Cardiac fibroblast (primary cell): ENCODE results near the gene SLC10A1.
"Not testable (repeated sequence)": the region's sequence is repeated elsewhere in the genome, so short reads cannot be mapped to it uniquely, and the experiment has no call there.

Experiments used
- DNase-seq, 2 donors: peaks; one replicate each; pipeline versions ENCODE4 v3.0.0 to v3.0.0-alpha.2; 2010; ENCODE audit warnings: low read depth in 2 of 2
- H3K4me3 ChIP-seq, 2 donors: replicated peaks in 1 of 2; 1 replicate in 1 of 2; 2 replicates in 1 of 2; pipeline ENCODE4 v1.5.1; 2011; ENCODE audit warnings: low read depth in 2 of 2, low read length in 2 of 2, mild to moderate bottlenecking in 2 of 2, moderate library complexity in 1 of 2
- TF ChIP-seq, protein P1 (sequence below): IDR thresholded peaks from one replicate; pipeline ENCODE4 v1.5.1; 2011; ENCODE audit warnings: low read depth, mild to moderate bottlenecking, low read length, inconsistent platforms

Gene SLC10A1

DNA sequence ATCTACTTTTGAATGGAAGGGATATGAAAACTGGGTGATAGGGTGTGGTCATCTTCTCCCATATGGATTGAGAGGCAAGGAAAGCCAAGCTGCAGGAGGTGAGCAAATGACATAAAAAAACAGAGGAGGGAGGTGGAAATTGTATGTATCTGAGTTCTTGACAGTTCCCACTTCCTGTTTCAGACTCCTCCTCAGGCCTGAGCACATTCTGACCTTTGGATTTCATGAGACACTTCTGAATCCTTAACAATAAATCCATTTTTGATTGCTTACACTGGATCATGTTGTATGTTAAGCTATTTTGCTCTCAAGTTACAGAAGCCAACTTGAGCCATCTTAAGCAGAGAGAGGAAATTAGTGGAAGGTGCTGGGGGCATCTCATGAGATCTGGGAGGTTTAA, 41.7 kb downstream of the SLC10A1 start:
- TF ChIP-seq, protein P1, sequence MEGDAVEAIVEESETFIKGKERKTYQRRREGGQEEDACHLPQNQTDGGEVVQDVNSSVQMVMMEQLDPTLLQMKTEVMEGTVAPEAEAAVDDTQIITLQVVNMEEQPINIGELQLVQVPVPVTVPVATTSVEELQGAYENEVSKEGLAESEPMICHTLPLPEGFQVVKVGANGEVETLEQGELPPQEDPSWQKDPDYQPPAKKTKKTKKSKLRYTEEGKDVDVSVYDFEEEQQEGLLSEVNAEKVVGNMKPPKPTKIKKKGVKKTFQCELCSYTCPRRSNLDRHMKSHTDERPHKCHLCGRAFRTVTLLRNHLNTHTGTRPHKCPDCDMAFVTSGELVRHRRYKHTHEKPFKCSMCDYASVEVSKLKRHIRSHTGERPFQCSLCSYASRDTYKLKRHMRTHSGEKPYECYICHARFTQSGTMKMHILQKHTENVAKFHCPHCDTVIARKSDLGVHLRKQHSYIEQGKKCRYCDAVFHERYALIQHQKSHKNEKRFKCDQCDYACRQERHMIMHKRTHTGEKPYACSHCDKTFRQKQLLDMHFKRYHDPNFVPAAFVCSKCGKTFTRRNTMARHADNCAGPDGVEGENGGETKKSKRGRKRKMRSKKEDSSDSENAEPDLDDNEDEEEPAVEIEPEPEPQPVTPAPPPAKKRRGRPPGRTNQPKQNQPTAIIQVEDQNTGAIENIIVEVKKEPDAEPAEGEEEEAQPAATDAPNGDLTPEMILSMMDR = no peak
- H3K4me3 ChIP-seq = no peak overlapping the region
- DNase-seq = no peak

DNA sequence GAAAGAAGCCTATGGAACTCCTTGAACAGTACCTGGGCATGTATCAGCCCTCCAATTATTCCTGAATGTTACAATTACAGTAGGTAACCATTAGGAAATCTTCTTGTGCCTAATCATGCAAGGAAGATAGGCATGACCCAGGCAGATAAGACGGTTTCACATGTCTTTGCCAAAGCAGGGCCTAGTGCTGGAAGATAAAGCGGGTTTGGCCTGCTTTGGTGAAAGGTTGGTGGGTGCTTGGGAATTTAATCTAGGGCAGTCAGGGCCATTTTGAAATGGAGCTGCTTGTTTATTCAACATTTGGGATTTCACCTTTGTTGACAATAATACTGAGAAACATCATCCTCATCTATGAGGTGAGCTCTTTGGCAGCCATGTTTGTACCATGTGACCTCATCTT, 42.6 kb downstream of the SLC10A1 start:
- no peak for DNase-seq
- TF ChIP-seq, protein P1 = no peak
- no peak overlapping the region for H3K4me3 ChIP-seq

DNA sequence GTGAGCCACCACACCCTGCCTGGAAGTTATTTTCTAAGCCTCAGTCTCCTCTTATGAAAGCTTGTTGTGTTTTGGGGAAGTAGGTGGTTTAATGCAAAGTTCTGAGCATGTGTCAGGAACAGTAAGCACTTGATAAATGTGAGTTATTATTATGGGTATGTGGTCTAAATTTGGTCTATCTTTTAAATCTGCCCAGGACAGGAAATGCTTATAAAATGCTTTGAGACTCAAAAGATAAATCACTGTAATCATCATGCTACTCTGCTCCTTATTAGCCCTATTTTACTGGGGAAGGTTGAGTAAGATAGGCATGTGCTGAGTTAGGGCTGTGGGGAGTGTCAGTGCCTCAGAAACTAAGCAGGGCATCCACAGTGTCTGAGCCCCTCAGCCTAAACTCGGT, 43.2 kb downstream of the SLC10A1 start:
- H3K4me3 ChIP-seq = no peak overlapping the region
- TF ChIP-seq, protein P1 = no peak
- DNase-seq = no peak

DNA sequence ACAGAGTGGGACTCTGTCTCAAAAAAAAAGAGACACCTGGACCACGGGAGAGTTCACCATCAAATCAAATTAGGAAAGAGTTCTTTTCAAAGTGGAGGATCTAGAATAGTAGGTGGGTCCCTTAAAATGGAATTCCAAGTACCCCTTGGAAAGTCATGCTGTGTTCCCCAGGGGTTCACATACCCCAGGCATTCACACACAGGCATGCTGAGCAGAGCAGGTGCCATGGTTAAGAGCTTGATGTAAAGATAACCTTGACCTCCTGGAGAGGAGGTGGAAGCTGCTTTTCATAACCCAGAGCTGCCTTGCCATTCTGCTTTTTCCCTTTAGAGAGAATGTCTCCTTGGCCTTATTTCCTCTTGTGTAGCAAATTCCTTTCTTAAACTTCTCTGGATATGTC, 44.3 kb downstream of the SLC10A1 start:
- H3K4me3 ChIP-seq = no peak overlapping the region
- TF ChIP-seq, protein P1 = no peak
- no peak for DNase-seq

DNA sequence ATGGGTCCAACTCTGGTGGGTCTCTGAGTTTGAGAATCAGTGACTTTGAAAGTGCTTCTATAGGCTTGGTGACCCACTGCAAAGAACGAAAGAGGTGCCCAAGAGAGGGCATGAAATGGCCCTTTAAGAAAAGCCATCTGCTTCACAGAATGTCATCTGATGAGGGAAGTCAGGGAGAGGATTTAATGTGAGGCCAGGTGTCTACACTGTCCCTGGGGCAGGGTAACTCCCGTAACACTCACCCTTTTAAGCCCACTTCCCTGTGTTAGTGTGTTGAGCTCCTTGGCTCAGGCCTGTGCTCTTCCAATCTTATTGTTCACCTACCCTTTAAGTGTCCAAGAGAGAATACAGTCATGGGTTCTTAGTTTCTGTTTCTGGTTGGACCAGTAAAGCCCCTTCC, 46.5 kb downstream of the SLC10A1 start:
- TF ChIP-seq, protein P1 = no peak
- DNase-seq = no peak
- H3K4me3 ChIP-seq = no peak overlapping the region

DNA sequence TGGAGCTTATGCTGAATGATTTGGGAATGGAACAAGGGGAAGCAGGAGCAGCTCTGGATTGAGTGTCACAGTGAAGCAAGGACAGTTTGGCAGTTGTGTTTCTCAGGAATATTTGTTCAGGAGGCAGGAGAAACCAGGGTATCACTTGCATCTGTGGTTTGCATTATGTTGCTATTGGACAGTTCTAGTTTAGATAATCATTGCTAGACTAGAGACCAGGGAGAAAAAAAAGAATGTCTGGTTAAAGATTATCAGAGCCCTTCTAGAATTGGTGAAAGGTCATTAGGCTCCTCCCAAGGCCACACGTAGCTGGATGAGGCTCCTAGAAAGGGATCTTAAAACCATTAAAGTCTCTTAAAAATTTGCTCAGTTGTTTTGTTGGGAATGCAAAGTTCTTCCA, 47.1 kb downstream of the SLC10A1 start:
- TF ChIP-seq, protein P1 = no peak
- no peak for DNase-seq
- no peak overlapping the region for H3K4me3 ChIP-seq

DNA sequence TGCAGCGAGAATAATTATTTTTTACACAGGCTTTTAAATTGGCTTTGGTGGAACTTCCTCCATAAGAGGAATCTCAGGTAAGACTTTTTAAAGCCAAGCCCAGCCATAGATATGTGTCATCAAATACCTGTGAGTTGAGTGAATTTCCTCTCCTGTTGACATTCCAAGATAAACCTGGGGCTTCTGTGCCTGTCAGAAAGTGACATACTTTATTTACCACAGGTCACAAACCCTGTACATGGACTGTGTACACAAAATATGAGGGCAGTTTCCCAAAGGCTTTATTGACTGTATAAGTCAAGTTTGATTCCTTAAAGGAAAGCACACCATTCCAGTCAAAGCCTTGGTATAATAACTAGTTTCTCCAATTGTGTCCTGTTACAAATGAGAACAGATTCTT, 56.0 kb downstream of the SLC10A1 start:
- H3K4me3 ChIP-seq = no peak overlapping the region
- TF ChIP-seq, protein P1 = no peak
- DNase-seq = no peak

DNA sequence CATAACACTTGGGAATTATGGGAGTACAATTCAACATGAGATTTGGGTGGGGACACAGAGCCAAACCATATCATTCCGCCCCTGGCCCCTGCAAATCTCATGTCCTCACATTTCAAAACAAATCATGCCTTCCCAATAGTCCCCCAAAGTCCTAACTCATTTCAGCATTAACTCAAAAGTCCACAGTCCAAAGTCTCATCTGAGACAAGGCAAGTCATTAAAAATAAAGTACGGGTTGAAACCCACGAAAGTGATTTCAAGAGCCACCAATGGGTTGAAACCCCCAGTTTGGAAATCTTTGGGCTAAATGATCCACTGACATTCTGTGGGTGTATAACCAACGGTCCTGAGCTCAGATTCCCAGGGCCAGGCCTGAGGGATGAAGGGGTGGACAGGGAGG, 60.6 kb downstream of the SLC10A1 start:
- DNase-seq, H3K4me3 ChIP-seq: not testable (repeated sequence)

DNA sequence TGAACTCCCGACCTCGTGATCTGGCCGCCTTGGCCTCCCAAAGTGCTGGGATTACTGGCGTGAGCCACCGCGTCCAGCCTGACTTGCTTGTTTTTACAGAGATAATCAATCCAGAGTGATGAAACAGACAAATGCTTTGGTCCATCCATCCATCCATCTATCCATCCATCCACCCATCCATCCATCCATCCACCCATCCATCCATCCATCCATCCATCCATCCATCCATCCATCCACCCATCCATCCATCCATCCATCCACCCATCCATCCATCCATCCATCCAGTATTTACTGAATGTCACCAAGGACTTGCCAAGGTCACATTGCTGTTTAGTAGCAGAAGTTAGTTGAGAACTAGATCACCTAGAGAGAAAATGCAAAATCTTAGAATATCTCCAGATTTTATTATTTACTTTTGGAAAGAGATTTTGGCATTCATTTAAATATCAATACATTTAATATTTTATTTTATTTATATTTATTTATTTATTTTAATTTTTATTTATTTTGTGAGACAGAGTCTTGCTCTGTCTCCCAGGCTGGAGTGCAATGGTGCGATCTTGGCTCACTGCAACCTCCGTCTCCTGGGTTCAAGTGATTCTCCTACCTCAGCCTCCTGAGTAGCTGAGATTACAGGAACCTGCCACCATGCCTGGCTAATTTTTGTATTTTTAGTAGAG, 65.0 kb downstream of the SLC10A1 start:
- DNase-seq, H3K4me3 ChIP-seq: not testable (repeated sequence)
